ENCODE measurements around the gene DYRK1B.

Gene DYRK1B

DNA sequence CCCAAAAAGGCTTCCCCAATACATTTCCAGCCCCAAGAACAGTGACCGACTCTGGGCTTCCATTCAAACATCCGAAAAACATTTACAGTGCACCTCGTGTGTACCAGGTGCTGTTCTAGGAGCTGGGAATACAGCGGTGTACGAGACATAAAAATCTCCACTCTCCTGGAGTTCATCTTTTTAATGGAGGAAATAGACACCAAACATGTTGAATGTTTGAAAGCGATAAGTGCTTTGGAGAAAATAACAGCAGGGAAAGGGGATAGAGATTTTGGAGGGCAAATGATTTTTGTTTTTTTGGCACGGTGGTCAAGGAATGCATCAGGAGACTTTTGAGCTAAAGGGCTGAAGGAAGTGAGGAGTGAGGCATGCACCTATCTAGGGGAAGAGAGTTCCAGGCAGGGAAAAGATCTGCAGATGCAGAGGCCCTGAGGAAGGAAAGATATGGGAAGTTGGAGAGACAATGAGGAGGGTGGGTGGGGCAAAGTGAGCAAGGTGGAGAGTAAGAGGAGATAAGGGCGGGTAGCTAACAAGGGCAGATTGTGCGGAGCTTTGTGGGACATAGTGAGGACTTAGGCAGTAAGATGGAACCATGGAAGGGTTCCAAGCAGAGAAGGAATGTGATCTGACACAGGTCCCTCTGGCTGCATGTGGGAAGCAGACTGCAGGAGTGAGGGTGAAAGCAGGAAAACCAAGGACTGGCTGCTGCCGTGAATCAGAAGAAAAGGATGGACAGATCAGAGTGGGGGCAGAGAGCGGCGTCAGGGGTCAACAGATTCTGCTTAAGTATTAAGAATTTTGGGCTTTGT, 12.9 kb upstream of the DYRK1B start (continued):
- TF ChIP-seq, protein P1, sequence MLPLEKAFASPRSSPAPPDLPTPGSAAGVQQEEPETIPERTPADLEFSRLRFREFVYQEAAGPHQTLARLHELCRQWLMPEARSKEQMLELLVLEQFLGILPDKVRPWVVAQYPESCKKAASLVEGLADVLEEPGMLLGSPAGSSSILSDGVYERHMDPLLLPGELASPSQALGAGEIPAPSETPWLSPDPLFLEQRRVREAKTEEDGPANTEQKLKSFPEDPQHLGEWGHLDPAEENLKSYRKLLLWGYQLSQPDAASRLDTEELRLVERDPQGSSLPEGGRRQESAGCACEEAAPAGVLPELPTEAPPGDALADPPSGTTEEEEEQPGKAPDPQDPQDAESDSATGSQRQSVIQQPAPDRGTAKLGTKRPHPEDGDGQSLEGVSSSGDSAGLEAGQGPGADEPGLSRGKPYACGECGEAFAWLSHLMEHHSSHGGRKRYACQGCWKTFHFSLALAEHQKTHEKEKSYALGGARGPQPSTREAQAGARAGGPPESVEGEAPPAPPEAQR (tag by site-specific recombination; IDR thresholded peaks at IDR 0.05), result no peak
- TF ChIP-seq ZNF623 (tag by site-specific recombination; IDR thresholded peaks at IDR 0.05) (0 out of 2 replicates have a peak, but pooled peaks have one; percentile 31), ZNF423 (tag by site-specific recombination; IDR thresholded peaks at IDR 0.05) (no peak), ZNF302 (tag by site-specific recombination; IDR thresholded peaks at IDR 0.05; ENCODE audit: low read depth) (no peak), ZNF664 (tag by site-specific recombination; IDR thresholded peaks at IDR 0.05) (no peak), ZNF350 (tag by site-specific recombination; IDR thresholded peaks at IDR 0.05) (no peak), YY2 (tag by site-specific recombination; IDR thresholded peaks at IDR 0.05) (no peak), ZNF174 (tag by site-specific recombination; IDR thresholded peaks at IDR 0.05) (no peak), SP7 (tag by site-specific recombination; IDR thresholded peaks at IDR 0.05) (no peak; the same call in 1 of the 2 replicates), ZNF707 (tag by site-specific recombination; IDR thresholded peaks at IDR 0.05) (no peak), ZFP41 (tag by site-specific recombination; IDR thresholded peaks at IDR 0.05; ENCODE audit: borderline replicate concordance) (no peak), ZNF416 (tag by site-specific recombination; IDR thresholded peaks at IDR 0.05) (no peak), ZNF776 (tag by site-specific recombination; IDR thresholded peaks at IDR 0.05; ENCODE audit: borderline replicate concordance) (no peak), ZNF654 (tag by site-specific recombination; IDR thresholded peaks at IDR 0.05; ENCODE audit: low read depth) (no peak), OSR2 (tag by site-specific recombination; IDR thresholded peaks at IDR 0.05) (no peak), ZNF560 (tag by site-specific recombination; IDR thresholded peaks at IDR 0.05; ENCODE audit: borderline replicate concordance) (no peak), ZNF10 (tag by site-specific recombination; IDR thresholded peaks at IDR 0.05) (no peak), ZBTB1 (tag by site-specific recombination; IDR thresholded peaks at IDR 0.05) (no peak), ZNF19 (tag by site-specific recombination; IDR thresholded peaks at IDR 0.05; ENCODE audit: low read depth) (no peak), ZNF530 (tag by site-specific recombination; IDR thresholded peaks at IDR 0.05; ENCODE audit: low read depth) (no peak), WT1 (tag by site-specific recombination; IDR thresholded peaks at IDR 0.05) (no peak), ZNF2 (tag by site-specific recombination; IDR thresholded peaks at IDR 0.05) (no peak), ZNF214 (tag by site-specific recombination; IDR thresholded peaks at IDR 0.05; ENCODE audit: borderline replicate concordance) (no peak), ZSCAN16 (tag by site-specific recombination; IDR thresholded peaks at IDR 0.05) (no peak), ZNF221 (tag by site-specific recombination; IDR thresholded peaks at IDR 0.05; ENCODE audit: borderline replicate concordance) (no peak), ZBTB8A (tag by site-specific recombination; IDR thresholded peaks at IDR 0.05) (no peak), KLF10 (tag by site-specific recombination; IDR thresholded peaks at IDR 0.05) (no peak), GLIS1 (tag by site-specific recombination; IDR thresholded peaks at IDR 0.05) (no peak), KLF1 (tag by site-specific recombination; IDR thresholded peaks at IDR 0.05) (peak; percentile 76), ZNF777 (tag by site-specific recombination; IDR thresholded peaks at IDR 0.05; ENCODE audit: borderline replicate concordance) (peak; percentile 9; the same call in 1 of the 2 replicates)
- TF ChIP-seq, protein P2, sequence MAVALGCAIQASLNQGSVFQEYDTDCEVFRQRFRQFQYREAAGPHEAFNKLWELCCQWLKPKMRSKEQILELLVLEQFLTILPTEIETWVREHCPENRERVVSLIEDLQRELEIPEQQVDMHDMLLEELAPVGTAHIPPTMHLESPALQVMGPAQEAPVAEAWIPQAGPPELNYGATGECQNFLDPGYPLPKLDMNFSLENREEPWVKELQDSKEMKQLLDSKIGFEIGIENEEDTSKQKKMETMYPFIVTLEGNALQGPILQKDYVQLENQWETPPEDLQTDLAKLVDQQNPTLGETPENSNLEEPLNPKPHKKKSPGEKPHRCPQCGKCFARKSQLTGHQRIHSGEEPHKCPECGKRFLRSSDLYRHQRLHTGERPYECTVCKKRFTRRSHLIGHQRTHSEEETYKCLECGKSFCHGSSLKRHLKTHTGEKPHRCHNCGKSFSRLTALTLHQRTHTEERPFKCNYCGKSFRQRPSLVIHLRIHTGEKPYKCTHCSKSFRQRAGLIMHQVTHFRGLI (tag by site-specific recombination; IDR thresholded peaks at IDR 0.05), result no peak
- TF ChIP-seq, protein P3, sequence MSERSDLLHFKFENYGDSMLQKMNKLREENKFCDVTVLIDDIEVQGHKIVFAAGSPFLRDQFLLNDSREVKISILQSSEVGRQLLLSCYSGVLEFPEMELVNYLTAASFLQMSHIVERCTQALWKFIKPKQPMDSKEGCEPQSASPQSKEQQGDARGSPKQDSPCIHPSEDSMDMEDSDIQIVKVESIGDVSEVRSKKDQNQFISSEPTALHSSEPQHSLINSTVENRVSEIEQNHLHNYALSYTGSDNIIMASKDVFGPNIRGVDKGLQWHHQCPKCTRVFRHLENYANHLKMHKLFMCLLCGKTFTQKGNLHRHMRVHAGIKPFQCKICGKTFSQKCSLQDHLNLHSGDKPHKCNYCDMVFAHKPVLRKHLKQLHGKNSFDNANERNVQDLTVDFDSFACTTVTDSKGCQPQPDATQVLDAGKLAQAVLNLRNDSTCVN (tag by site-specific recombination; optimal IDR thresholded peaks at IDR 0.05), result no peak
- TF ChIP-seq, protein P4, sequence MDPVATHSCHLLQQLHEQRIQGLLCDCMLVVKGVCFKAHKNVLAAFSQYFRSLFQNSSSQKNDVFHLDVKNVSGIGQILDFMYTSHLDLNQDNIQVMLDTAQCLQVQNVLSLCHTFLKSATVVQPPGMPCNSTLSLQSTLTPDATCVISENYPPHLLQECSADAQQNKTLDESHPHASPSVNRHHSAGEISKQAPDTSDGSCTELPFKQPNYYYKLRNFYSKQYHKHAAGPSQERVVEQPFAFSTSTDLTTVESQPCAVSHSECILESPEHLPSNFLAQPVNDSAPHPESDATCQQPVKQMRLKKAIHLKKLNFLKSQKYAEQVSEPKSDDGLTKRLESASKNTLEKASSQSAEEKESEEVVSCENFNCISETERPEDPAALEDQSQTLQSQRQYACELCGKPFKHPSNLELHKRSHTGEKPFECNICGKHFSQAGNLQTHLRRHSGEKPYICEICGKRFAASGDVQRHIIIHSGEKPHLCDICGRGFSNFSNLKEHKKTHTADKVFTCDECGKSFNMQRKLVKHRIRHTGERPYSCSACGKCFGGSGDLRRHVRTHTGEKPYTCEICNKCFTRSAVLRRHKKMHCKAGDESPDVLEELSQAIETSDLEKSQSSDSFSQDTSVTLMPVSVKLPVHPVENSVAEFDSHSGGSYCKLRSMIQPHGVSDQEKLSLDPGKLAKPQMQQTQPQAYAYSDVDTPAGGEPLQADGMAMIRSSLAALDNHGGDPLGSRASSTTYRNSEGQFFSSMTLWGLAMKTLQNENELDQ (tag by site-specific recombination; IDR thresholded peaks at IDR 0.05; ENCODE audit: low read depth), result no peak
- TF ChIP-seq, protein P5, sequence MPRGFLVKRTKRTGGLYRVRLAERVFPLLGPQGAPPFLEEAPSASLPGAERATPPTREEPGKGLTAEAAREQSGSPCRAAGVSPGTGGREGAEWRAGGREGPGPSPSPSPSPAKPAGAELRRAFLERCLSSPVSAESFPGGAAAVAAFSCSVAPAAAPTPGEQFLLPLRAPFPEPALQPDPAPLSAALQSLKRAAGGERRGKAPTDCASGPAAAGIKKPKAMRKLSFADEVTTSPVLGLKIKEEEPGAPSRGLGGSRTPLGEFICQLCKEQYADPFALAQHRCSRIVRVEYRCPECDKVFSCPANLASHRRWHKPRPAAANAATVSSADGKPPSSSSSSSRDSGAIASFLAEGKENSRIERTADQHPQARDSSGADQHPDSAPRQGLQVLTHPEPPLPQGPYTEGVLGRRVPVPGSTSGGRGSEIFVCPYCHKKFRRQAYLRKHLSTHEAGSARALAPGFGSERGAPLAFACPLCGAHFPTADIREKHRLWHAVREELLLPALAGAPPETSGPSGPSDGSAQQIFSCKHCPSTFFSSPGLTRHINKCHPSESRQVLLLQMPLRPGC (tag by site-specific recombination; IDR thresholded peaks at IDR 0.05), result no peak
